ENCODE measurements around the gene PARP4.

PARP4 gene

GRCh38 chr13:24512197-24512907 is at the start of gene PARP4 (continued):
- TF ChIP-seq ZNF280D (tag by site-specific recombination; IDR thresholded peaks at IDR 0.05), result no peak
- peak; percentile 51 for TF ChIP-seq GLIS1 (tag by site-specific recombination; IDR thresholded peaks at IDR 0.05)
- 0 out of 2 replicates have a peak, but pooled peaks have one; percentile 9 for TF ChIP-seq ZSCAN16 (tag by site-specific recombination; IDR thresholded peaks at IDR 0.05)
- TF ChIP-seq ZNF692 (tag by site-specific recombination; IDR thresholded peaks at IDR 0.05), result no peak
- no peak for TF ChIP-seq OSR2 (tag by site-specific recombination; IDR thresholded peaks at IDR 0.05)
- no peak for TF ChIP-seq ATF2 (tag by site-specific recombination; IDR thresholded peaks at IDR 0.05; ENCODE audit: low read depth)
- TF ChIP-seq REPIN1 (tag by site-specific recombination; IDR thresholded peaks at IDR 0.05; ENCODE audit: low read depth), result no peak
- peak; percentile 90 for TF ChIP-seq ZBTB17 (tag by site-specific recombination; IDR thresholded peaks at IDR 0.05)
- peak; percentile 76 for TF ChIP-seq ZNF501 (tag by site-specific recombination; IDR thresholded peaks at IDR 0.05)
- no peak for TF ChIP-seq ZNF544 (tag by site-specific recombination; IDR thresholded peaks at IDR 0.05)
- TF ChIP-seq KLF17 (tag by site-specific recombination; IDR thresholded peaks at IDR 0.05), result no peak; the same call in none of the 2 replicates
- 0 out of 2 replicates have a peak, but pooled peaks have one; percentile 15 for TF ChIP-seq ZNF449 (tag by site-specific recombination; IDR thresholded peaks at IDR 0.05)
- 0 out of 2 replicates have a peak, but pooled peaks have one; percentile 26 for TF ChIP-seq BCL11B (tag by site-specific recombination; IDR thresholded peaks at IDR 0.05; ENCODE audit: low read depth)
- no peak for TF ChIP-seq ZNF555 (tag by site-specific recombination; conservative IDR thresholded peaks at IDR 0.05)
- TF ChIP-seq ZNF645 (tag by site-specific recombination; IDR thresholded peaks at IDR 0.05), result no peak
- TF ChIP-seq ZNF174 (tag by site-specific recombination; IDR thresholded peaks at IDR 0.05), result no peak
- TF ChIP-seq SP3 (tag by site-specific recombination; IDR thresholded peaks at IDR 0.05), result peak; percentile 64; the same call in 1 of the 2 replicates
- no peak for TF ChIP-seq ZNF837 (tag by site-specific recombination; IDR thresholded peaks at IDR 0.05)
- TF ChIP-seq ZNF529 (tag by site-specific recombination; IDR thresholded peaks at IDR 0.05; ENCODE audit: insufficient replicate concordance), result no peak
- TF ChIP-seq GLI4 (tag by site-specific recombination; IDR thresholded peaks at IDR 0.05), result no peak
- no peak for TF ChIP-seq ZNF596 (tag by site-specific recombination; IDR thresholded peaks at IDR 0.05)
- TF ChIP-seq ZNF121 (tag by site-specific recombination; IDR thresholded peaks at IDR 0.05), result no peak
- TF ChIP-seq GLI2 (tag by site-specific recombination; IDR thresholded peaks at IDR 0.05; ENCODE audit: borderline replicate concordance, low read depth), result no peak
- no peak for TF ChIP-seq ZNF274 (IDR thresholded peaks at IDR 0.05; ENCODE audit: low read length)
- no peak for TF ChIP-seq ZNF274 (tag by site-specific recombination; IDR thresholded peaks at IDR 0.05; ENCODE audit: borderline replicate concordance)
- TF ChIP-seq ZNF202 (tag by site-specific recombination; IDR thresholded peaks at IDR 0.05; ENCODE audit: borderline replicate concordance), result no peak
- TF ChIP-seq ZNF112 (tag by site-specific recombination; IDR thresholded peaks at IDR 0.05), result no peak
- no peak for TF ChIP-seq ZNF146 (tag by site-specific recombination; IDR thresholded peaks at IDR 0.05)
- peak; percentile 22; the same call in 1 of the 2 replicates for TF ChIP-seq ZNF76 (tag by site-specific recombination; IDR thresholded peaks at IDR 0.05; ENCODE audit: borderline replicate concordance, low read depth)
- no peak for TF ChIP-seq ZNF707 (tag by site-specific recombination; IDR thresholded peaks at IDR 0.05)
- peak; percentile 82 for TF ChIP-seq ZFHX2 (tag by site-specific recombination; conservative IDR thresholded peaks at IDR 0.05)
